ENCODE results near the gene MLH3. TPM values are rescaled to one million over a fixed set of nuclear protein-coding genes. Genes with fewer than 3 reads are reported as not detected.

The MLH3 gene
- polyA plus RNA-seq, 1 donor from 2014 or later = 17.3 TPM

DNA sequence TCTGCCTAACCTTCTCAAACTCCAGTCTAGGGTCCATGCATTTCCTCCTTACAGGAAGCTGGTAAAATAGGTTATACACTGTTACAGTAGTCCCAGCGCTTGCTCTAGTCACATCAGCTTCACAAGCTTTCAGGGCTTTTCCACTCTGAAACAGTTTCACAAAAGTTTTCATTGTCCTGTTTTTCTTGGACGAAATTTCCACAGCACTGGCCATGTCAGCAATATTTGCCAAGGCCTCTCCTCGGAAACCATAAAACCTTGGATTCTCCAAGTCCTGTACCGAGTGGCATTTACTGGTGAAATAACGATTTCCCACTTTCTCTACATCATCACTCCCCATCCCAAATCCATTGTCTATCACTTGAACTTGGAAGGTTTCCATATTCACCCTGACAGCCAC is 2.1 kb downstream of the MLH3 start:
- no peaks in the 10 kb centered on the region for H3K79me2 ChIP-seq (replicated peaks; ENCODE audit: insufficient read depth, low read length)
- H3K4me2 ChIP-seq (ENCODE audit: low read length) = no peak overlapping the region
- no peaks in the 10 kb centered on the region for H3K9me3 ChIP-seq (ENCODE audit: low read length)
- H3K27ac ChIP-seq (ENCODE audit: low read length) = no peak overlapping the region
- no peak overlapping the region for H3K9ac ChIP-seq (ENCODE audit: low read length)
- no peaks in the 10 kb centered on the region for H4K20me1 ChIP-seq (ENCODE audit: insufficient read depth)
- H3F3A ChIP-seq (ENCODE audit: insufficient read depth, low read length, poor library complexity, severe bottlenecking) = no peaks in the 10 kb centered on the region
- TF ChIP-seq TAF1 (IDR thresholded peaks at IDR 0.05; ENCODE audit: low read depth) (no peak), SMC3 (conservative IDR thresholded peaks at IDR 0.05; ENCODE audit: poor library complexity) (no peak), POLR2AphosphoS5 (IDR thresholded peaks at IDR 0.05) (no peak), EP300 (conservative IDR thresholded peaks at IDR 0.05; ENCODE audit: poor library complexity, severe bottlenecking) (no peak), MXI1 (conservative IDR thresholded peaks at IDR 0.05; ENCODE audit: poor library complexity, severe bottlenecking) (no peak), RAD21 (conservative IDR thresholded peaks at IDR 0.05) (no peak), EZH2 (IDR thresholded peaks at IDR 0.05; ENCODE audit: borderline replicate concordance, insufficient read depth, low read length, poor library complexity, severe bottlenecking) (no peak)
- TF ChIP-seq, protein P1, sequence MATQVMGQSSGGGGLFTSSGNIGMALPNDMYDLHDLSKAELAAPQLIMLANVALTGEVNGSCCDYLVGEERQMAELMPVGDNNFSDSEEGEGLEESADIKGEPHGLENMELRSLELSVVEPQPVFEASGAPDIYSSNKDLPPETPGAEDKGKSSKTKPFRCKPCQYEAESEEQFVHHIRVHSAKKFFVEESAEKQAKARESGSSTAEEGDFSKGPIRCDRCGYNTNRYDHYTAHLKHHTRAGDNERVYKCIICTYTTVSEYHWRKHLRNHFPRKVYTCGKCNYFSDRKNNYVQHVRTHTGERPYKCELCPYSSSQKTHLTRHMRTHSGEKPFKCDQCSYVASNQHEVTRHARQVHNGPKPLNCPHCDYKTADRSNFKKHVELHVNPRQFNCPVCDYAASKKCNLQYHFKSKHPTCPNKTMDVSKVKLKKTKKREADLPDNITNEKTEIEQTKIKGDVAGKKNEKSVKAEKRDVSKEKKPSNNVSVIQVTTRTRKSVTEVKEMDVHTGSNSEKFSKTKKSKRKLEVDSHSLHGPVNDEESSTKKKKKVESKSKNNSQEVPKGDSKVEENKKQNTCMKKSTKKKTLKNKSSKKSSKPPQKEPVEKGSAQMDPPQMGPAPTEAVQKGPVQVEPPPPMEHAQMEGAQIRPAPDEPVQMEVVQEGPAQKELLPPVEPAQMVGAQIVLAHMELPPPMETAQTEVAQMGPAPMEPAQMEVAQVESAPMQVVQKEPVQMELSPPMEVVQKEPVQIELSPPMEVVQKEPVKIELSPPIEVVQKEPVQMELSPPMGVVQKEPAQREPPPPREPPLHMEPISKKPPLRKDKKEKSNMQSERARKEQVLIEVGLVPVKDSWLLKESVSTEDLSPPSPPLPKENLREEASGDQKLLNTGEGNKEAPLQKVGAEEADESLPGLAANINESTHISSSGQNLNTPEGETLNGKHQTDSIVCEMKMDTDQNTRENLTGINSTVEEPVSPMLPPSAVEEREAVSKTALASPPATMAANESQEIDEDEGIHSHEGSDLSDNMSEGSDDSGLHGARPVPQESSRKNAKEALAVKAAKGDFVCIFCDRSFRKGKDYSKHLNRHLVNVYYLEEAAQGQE (IDR thresholded peaks at IDR 0.05; ENCODE audit: borderline replicate concordance) = no peak
- TF ChIP-seq, protein P2, sequence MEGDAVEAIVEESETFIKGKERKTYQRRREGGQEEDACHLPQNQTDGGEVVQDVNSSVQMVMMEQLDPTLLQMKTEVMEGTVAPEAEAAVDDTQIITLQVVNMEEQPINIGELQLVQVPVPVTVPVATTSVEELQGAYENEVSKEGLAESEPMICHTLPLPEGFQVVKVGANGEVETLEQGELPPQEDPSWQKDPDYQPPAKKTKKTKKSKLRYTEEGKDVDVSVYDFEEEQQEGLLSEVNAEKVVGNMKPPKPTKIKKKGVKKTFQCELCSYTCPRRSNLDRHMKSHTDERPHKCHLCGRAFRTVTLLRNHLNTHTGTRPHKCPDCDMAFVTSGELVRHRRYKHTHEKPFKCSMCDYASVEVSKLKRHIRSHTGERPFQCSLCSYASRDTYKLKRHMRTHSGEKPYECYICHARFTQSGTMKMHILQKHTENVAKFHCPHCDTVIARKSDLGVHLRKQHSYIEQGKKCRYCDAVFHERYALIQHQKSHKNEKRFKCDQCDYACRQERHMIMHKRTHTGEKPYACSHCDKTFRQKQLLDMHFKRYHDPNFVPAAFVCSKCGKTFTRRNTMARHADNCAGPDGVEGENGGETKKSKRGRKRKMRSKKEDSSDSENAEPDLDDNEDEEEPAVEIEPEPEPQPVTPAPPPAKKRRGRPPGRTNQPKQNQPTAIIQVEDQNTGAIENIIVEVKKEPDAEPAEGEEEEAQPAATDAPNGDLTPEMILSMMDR (IDR thresholded peaks at IDR 0.05; ENCODE audit: poor library complexity, severe bottlenecking) = no peak
- no peaks in the 10 kb centered on the region for H3K36me3 ChIP-seq (ENCODE audit: insufficient read depth, low read length)
- H3K9me2 ChIP-seq (ENCODE audit: insufficient read depth, low read length) = no peaks in the 10 kb centered on the region
- no peak overlapping the region for H3K4me3 ChIP-seq (ENCODE audit: low read length)
- no peaks in the 10 kb centered on the region for H3K27me3 ChIP-seq (ENCODE audit: insufficient read depth, low read depth, low read length)
- no peak overlapping the region for H2AFZ ChIP-seq (ENCODE audit: low read depth, low read length)

DNA sequence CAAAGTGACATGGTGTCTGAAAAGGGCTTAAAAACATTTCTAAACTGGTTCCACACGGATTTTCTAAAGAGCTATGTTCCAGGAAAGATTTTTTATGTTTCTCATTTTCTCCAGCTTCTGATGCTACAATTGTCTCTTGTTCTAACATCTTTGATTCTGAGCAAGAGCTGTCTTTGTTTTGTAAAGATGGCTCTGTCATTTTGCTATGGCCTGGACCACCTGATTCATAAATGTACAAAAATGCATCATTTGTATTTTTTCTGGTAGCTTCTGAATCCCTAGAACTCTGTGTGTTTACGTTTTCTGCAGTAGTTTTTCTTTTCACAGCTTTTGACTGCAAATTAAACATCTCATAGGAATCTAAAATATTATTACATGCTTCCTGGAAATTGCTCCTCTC is 3.2 kb downstream of the MLH3 start:
- no peaks in the 10 kb centered on the region for H3K27me3 ChIP-seq (ENCODE audit: insufficient read depth, low read depth, low read length)
- H3K79me2 ChIP-seq (replicated peaks; ENCODE audit: insufficient read depth, low read length) = no peaks in the 10 kb centered on the region
- H3K9me3 ChIP-seq (ENCODE audit: low read length) = no peaks in the 10 kb centered on the region
- TF ChIP-seq RAD21 (conservative IDR thresholded peaks at IDR 0.05) (no peak), SMC3 (conservative IDR thresholded peaks at IDR 0.05; ENCODE audit: poor library complexity) (no peak), EZH2 (IDR thresholded peaks at IDR 0.05; ENCODE audit: borderline replicate concordance, insufficient read depth, low read length, poor library complexity, severe bottlenecking) (no peak), POLR2AphosphoS5 (IDR thresholded peaks at IDR 0.05) (no peak), MXI1 (conservative IDR thresholded peaks at IDR 0.05; ENCODE audit: poor library complexity, severe bottlenecking) (no peak), EP300 (conservative IDR thresholded peaks at IDR 0.05; ENCODE audit: poor library complexity, severe bottlenecking) (no peak), TAF1 (IDR thresholded peaks at IDR 0.05; ENCODE audit: low read depth) (no peak)
- TF ChIP-seq, protein P2 (IDR thresholded peaks at IDR 0.05; ENCODE audit: poor library complexity, severe bottlenecking) = no peak
- TF ChIP-seq, protein P1 (IDR thresholded peaks at IDR 0.05; ENCODE audit: borderline replicate concordance) = no peak
- H4K20me1 ChIP-seq (ENCODE audit: insufficient read depth) = no peaks in the 10 kb centered on the region
- no peak overlapping the region for H2AFZ ChIP-seq (ENCODE audit: low read depth, low read length)
- H3K27ac ChIP-seq (ENCODE audit: low read length) = no peak overlapping the region
- H3K4me2 ChIP-seq (ENCODE audit: low read length) = no peak overlapping the region
- H3F3A ChIP-seq (ENCODE audit: insufficient read depth, low read length, poor library complexity, severe bottlenecking) = no peaks in the 10 kb centered on the region
- no peak overlapping the region for H3K4me3 ChIP-seq (ENCODE audit: low read length)
- no peaks in the 10 kb centered on the region for H3K36me3 ChIP-seq (ENCODE audit: insufficient read depth, low read length)
- no peak overlapping the region for H3K9ac ChIP-seq (ENCODE audit: low read length)
- no peaks in the 10 kb centered on the region for H3K9me2 ChIP-seq (ENCODE audit: insufficient read depth, low read length)

Measured in neural cell (in vitro differentiated cells).